HG03060 (cell line): ENCODE data around the gene TENT4B.
"Not testable (repeated sequence)": the region's sequence is repeated elsewhere in the genome, so short reads cannot be mapped to it uniquely, and the experiment has no call there.

ENCODE experiments used
- ATAC-seq: cut with Tn5 transposase; IDR thresholded peaks from one replicate; pipeline ENCODE4 v1.9.1; 2021; ENCODE audit warnings: low read depth, moderate number of reproducible peaks; ENCODE audit not compliant: unreplicated experiment

The TENT4B gene

GRCh38 chr16:50227120-50227519 lies 74.0 kb downstream of the TENT4B start:
- no peak for ATAC-seq

GRCh38 chr16:50227665-50228064 lies 74.6 kb downstream of the TENT4B start:
- no peak for ATAC-seq

GRCh38 chr16:50228364-50228868 lies 75.3 kb downstream of the TENT4B start:
- ATAC-seq = no peak

GRCh38 chr16:50229149-50229726 lies 76.1 kb downstream of the TENT4B start:
- no peak for ATAC-seq

- ATAC-seq = no peak
Measured at GRCh38 chr16:50234771-50235556, 81.9 kb downstream of the TENT4B start.

- no peak for ATAC-seq
Measured at GRCh38 chr16:50235581-50235980, 82.5 kb downstream of the TENT4B start.

- no peak for ATAC-seq
Measured at GRCh38 chr16:50238314-50238713, 85.2 kb downstream of the TENT4B start.

- no peak for ATAC-seq
Measured at GRCh38 chr16:50238868-50239301, 85.8 kb downstream of the TENT4B start.

- not testable (repeated sequence) for ATAC-seq
Measured at GRCh38 chr16:50243024-50243423, 89.9 kb downstream of the TENT4B start.

GRCh38 chr16:50244140-50244503 lies 91.0 kb downstream of the TENT4B start:
- no peak for ATAC-seq

GRCh38 chr16:50244504-50245416 lies 91.7 kb downstream of the TENT4B start:
- ATAC-seq = no peak

GRCh38 chr16:50245417-50246298 lies 92.6 kb downstream of the TENT4B start:
- ATAC-seq = no peak

- ATAC-seq = no peak
Measured at GRCh38 chr16:50246299-50247122, 93.4 kb downstream of the TENT4B start.

- ATAC-seq = no peak
Measured at GRCh38 chr16:50247123-50247905, 94.2 kb downstream of the TENT4B start.

- no peak for ATAC-seq
Measured at GRCh38 chr16:50247906-50248608, 95.0 kb downstream of the TENT4B start.

- ATAC-seq = no peak
Measured at GRCh38 chr16:50248845-50249244, 95.7 kb downstream of the TENT4B start.

- no peak for ATAC-seq
Measured at GRCh38 chr16:50251375-50252081, 98.4 kb downstream of the TENT4B start.
